ENCODE measurements around the gene PKP4. TPM values are rescaled to one million over a fixed set of nuclear protein-coding genes. Genes with fewer than 3 reads are reported as not detected.

The PKP4 gene
- total and polyA plus RNA-seq, 9 of the 15 experiments (the other 6 are each of a cell fraction or from before 2014, with no cell fraction given), result 24.6 to 99.1 (median 74.0) TPM

- ATAC-seq, result no peak
- H3K4me3 ChIP-seq, result no peak overlapping the region
- FAIRE-seq, result no peak
- POLR2A ChIA-PET, result interaction anchor here (1.0 kb wide), 2 partner anchors 9 to 29 kb away, joined by 3 read pairs; no protein-coding TSS in a partner anchor
- no peak overlapping the region for H2AFZ ChIP-seq (ENCODE audit: low read depth, low read length)
- in situ Hi-C loops (cut with MboI), result no loop called here
- 93% methylated on average over 2 of the region's 2 CpGs for WGBS (ENCODE audit: insufficient coverage, low coverage, missing lambda C conversion rate)
- peaks cover 7% of the 10 kb centered on the region for H3K9me1 ChIP-seq (ENCODE audit: control insufficient read depth, insufficient read depth, low read length)
- peaks cover 7% of the 10 kb centered on the region for H4K20me1 ChIP-seq (replicated peaks; ENCODE audit: control insufficient read depth, insufficient read depth, low read length)
- no peak overlapping the region for H3K27ac ChIP-seq (ENCODE audit: extremely low read depth, low read depth, low read length)
- CTCF ChIA-PET (ENCODE audit: low intra/inter-chr PET ratio), result interaction anchor here (0.6 kb wide), 1 partner anchor 252 kb away, joined by 3 read pairs; no protein-coding TSS in a partner anchor
- H3K27me3 ChIP-seq (ENCODE audit: control insufficient read depth in 2 of 2, insufficient read depth in 2 of 2, low read length in 2 of 2), result no peaks in the 10 kb centered on the region
- BruUV-seq (replicated peaks), result no TSS peak
- intact Hi-C loops (cut with micrococcal nuclease), result no loop called here
- peaks cover 77% of the 10 kb centered on the region for H3K79me2 ChIP-seq (ENCODE audit: control insufficient read depth, insufficient read depth, low read length)
- peaks cover 7 to 26% of the 10 kb centered on the region in 2 experiments; a peak in 4 of 5 replicates for H3K4me1 ChIP-seq (replicated peaks in 1 of 2; ENCODE audit: control insufficient read depth in 2 of 2, insufficient read depth in 2 of 2, low read length in 2 of 2)
- no peak overlapping the region for H3K4me2 ChIP-seq (ENCODE audit: insufficient read depth, low read length)
- DNase-seq (ENCODE audit: extremely low read depth in 1 of 4, low spot score in 3 of 4), result no peak
- no peak overlapping the region for H3K9ac ChIP-seq (ENCODE audit: insufficient read depth in 1 of 2, low read depth in 2 of 2, low read length in 2 of 2)
- H3K36me3 ChIP-seq (ENCODE audit: control insufficient read depth, insufficient read depth, low read length), result peaks cover 4% of the 10 kb centered on the region; the same call in 2 of the 3 replicates
- no peaks in the 10 kb centered on the region for H3K9me3 ChIP-seq (replicated peaks; ENCODE audit: control insufficient read depth, insufficient read depth, low read depth, low read length)
- TF ChIP-seq, protein P1, sequence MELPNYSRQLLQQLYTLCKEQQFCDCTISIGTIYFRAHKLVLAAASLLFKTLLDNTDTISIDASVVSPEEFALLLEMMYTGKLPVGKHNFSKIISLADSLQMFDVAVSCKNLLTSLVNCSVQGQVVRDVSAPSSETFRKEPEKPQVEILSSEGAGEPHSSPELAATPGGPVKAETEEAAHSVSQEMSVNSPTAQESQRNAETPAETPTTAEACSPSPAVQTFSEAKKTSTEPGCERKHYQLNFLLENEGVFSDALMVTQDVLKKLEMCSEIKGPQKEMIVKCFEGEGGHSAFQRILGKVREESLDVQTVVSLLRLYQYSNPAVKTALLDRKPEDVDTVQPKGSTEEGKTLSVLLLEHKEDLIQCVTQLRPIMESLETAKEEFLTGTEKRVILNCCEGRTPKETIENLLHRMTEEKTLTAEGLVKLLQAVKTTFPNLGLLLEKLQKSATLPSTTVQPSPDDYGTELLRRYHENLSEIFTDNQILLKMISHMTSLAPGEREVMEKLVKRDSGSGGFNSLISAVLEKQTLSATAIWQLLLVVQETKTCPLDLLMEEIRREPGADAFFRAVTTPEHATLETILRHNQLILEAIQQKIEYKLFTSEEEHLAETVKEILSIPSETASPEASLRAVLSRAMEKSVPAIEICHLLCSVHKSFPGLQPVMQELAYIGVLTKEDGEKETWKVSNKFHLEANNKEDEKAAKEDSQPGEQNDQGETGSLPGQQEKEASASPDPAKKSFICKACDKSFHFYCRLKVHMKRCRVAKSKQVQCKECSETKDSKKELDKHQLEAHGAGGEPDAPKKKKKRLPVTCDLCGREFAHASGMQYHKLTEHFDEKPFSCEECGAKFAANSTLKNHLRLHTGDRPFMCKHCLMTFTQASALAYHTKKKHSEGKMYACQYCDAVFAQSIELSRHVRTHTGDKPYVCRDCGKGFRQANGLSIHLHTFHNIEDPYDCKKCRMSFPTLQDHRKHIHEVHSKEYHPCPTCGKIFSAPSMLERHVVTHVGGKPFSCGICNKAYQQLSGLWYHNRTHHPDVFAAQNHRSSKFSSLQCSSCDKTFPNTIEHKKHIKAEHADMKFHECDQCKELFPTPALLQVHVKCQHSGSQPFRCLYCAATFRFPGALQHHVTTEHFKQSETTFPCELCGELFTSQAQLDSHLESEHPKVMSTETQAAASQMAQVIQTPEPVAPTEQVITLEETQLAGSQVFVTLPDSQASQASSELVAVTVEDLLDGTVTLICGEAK (IDR thresholded peaks at IDR 0.05), result no peak
- TF ChIP-seq, protein P1 (CRISPR knock-in tag; IDR thresholded peaks at IDR 0.05), result no peak
- TF ChIP-seq TFAM (CRISPR knock-in tag; conservative IDR thresholded peaks at IDR 0.05), result no peak
- no peak for TF ChIP-seq HDAC3 (IDR thresholded peaks at IDR 0.05; ENCODE audit: borderline replicate concordance, partially characterized antibody)
- TF ChIP-seq, protein P2, sequence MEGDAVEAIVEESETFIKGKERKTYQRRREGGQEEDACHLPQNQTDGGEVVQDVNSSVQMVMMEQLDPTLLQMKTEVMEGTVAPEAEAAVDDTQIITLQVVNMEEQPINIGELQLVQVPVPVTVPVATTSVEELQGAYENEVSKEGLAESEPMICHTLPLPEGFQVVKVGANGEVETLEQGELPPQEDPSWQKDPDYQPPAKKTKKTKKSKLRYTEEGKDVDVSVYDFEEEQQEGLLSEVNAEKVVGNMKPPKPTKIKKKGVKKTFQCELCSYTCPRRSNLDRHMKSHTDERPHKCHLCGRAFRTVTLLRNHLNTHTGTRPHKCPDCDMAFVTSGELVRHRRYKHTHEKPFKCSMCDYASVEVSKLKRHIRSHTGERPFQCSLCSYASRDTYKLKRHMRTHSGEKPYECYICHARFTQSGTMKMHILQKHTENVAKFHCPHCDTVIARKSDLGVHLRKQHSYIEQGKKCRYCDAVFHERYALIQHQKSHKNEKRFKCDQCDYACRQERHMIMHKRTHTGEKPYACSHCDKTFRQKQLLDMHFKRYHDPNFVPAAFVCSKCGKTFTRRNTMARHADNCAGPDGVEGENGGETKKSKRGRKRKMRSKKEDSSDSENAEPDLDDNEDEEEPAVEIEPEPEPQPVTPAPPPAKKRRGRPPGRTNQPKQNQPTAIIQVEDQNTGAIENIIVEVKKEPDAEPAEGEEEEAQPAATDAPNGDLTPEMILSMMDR (IDR thresholded peaks at IDR 0.05 in 2 of 3, conservative IDR thresholded peaks at IDR 0.05 in 1 of 3; ENCODE audit: insufficient read depth in 2 of 3, low read depth in 1 of 3, low read length in 3 of 3), result no peak
- no peak for TF ChIP-seq ZKSCAN8 (CRISPR knock-in tag; IDR thresholded peaks at IDR 0.05)
- TF ChIP-seq, protein P3, sequence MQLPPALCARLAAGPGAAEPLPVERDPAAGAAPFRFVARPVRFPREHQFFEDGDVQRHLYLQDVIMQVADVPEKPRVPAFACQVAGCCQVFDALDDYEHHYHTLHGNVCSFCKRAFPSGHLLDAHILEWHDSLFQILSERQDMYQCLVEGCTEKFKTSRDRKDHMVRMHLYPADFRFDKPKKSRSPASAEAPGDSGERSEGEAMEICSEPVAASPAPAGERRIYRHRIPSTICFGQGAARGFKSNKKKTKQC (CRISPR knock-in tag; IDR thresholded peaks at IDR 0.05), result no peak
- no peak for TF ChIP-seq TAF1 (IDR thresholded peaks at IDR 0.05; ENCODE audit: control insufficient read depth, extremely low read depth, insufficient read depth, low read length, severe bottlenecking)
- TF ChIP-seq ZNF24 (IDR thresholded peaks at IDR 0.05), result no peak
- TF ChIP-seq DACH1 (IDR thresholded peaks at IDR 0.05; ENCODE audit: partially characterized antibody), result no peak
- TF ChIP-seq MTF1 (CRISPR knock-in tag; IDR thresholded peaks at IDR 0.05; ENCODE audit: borderline replicate concordance), result no peak
Measured at GRCh38 chr2:158500333-158500732, 43.6 kb downstream of the PKP4 start.
